ENCODE data around the gene MRPL38. TPM values are rescaled to one million over a fixed set of nuclear protein-coding genes. Genes with fewer than 3 reads are reported as not detected.

The MRPL38 gene
- polyA plus RNA-seq, 3 donors: 27.8 to 44.1 (median 36.0) TPM

DNA sequence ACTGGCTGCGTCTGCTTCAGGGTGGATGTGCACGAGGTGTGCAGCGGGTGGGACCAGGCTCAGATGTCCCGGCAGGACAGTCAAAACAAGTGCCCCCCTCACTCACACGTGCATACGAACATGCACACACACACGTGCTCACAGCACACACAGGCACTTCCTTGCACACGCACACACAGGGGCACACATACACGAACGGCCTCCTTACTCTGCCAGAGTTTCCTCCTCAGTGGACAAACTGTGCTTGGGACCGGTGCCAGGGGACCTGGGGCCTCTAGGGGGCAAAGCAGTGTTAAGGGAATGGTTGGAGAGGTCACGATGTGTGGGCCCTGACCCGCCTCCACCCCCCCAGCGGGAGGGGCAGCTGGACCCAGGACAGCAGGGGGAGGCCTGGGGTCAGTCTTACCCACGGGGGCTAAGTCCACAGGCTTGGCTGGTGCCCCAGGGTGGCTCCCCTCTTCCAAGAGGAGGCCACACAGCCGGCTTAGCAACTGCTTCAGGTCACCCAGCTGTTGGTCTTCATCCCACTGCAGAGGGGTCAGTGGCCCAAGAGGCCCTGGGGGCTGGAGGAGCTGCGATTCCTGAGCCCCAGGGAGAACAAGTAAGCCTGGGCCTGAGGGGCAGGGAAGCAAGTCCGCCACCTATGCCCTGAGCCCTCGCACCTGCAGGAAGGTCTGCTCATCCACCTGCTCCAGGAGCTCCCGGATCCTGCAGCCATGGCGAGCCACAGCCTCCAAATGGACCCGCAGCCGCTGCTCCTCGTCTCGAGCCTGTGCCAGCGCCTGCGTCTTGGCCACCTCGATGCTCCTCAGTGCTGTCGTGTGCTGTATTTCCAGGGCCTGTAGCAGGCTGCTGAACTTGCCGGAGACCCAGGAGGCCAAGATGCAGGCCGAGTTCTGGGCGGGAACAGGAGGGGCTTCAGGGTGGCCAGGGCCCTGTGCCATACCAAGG lies 12.8 kb downstream of the MRPL38 start:
- Histone ChIP-seq H3K4me1 (ENCODE audit: control insufficient read depth in 1 of 2, insufficient read depth in 2 of 2, low read length in 2 of 2) (peaks cover 13 to 16% of the 10 kb centered on the region in 2 donors), H3K4me3 (replicated peaks in 1 of 3; ENCODE audit: low read depth in 2 of 3, low read length in 3 of 3) (no peak overlapping the region), H3K79me2 (ENCODE audit: insufficient read depth, low read length) (peaks cover 17% of the 10 kb centered on the region), H3K9me3 (replicated peaks in 1 of 2; ENCODE audit: control insufficient read depth in 1 of 2, insufficient read depth in 1 of 2, low read length in 2 of 2) (no peaks in the 10 kb centered on the region), H3K9ac (ENCODE audit: insufficient read depth, low read length, poor library complexity, severe bottlenecking) (no peak overlapping the region), H3K36me3 (replicated peaks in 1 of 2; ENCODE audit: control insufficient read depth in 1 of 2, insufficient read depth in 2 of 2, low read length in 2 of 2) (peaks cover 15 to 34% of the 10 kb centered on the region in 2 donors), H3K4me2 (replicated peaks; ENCODE audit: extremely low read depth, low read length, poor library complexity, severe bottlenecking) (no peak overlapping the region), H3K27ac (ENCODE audit: low read depth in 1 of 2, low read length in 2 of 2) (no peak overlapping the region), H3K27me3 (ENCODE audit: control insufficient read depth in 2 of 2, insufficient read depth in 2 of 2, low read length in 2 of 2) (no peaks in the 10 kb centered on the region), H2AFZ (ENCODE audit: insufficient read depth, low read depth, low read length, poor library complexity, severe bottlenecking) (no peak overlapping the region), H4K20me1 (ENCODE audit: insufficient read depth, low read length) (peaks cover 23% of the 10 kb centered on the region)
- Mint-ChIP-seq H3K4me3 (no peak overlapping the region), H3K27ac (no peak overlapping the region), H3K4me1 (peaks cover 17% of the 10 kb centered on the region), H3K27me3 (ENCODE audit: low read depth in 3 of 3) (peaks cover 0 to 3% (median 3%) of the 10 kb centered on the region in 3 donors), H3K36me3 (peaks cover 16 to 31% of the 10 kb centered on the region in 2 donors), H3K9me3 (peaks cover 0 to 2% (median 0%) of the 10 kb centered on the region in 7 donors)
- WGBS (ENCODE audit: insufficient coverage): 95% methylated on average over 22 of the region's 32 CpGs
- DNase-seq: no peak
- intact Hi-C loops (cut with micrococcal nuclease): no loop called here
- TF ChIP-seq, protein P1, sequence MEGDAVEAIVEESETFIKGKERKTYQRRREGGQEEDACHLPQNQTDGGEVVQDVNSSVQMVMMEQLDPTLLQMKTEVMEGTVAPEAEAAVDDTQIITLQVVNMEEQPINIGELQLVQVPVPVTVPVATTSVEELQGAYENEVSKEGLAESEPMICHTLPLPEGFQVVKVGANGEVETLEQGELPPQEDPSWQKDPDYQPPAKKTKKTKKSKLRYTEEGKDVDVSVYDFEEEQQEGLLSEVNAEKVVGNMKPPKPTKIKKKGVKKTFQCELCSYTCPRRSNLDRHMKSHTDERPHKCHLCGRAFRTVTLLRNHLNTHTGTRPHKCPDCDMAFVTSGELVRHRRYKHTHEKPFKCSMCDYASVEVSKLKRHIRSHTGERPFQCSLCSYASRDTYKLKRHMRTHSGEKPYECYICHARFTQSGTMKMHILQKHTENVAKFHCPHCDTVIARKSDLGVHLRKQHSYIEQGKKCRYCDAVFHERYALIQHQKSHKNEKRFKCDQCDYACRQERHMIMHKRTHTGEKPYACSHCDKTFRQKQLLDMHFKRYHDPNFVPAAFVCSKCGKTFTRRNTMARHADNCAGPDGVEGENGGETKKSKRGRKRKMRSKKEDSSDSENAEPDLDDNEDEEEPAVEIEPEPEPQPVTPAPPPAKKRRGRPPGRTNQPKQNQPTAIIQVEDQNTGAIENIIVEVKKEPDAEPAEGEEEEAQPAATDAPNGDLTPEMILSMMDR (IDR thresholded peaks at IDR 0.05): no peak

DNA sequence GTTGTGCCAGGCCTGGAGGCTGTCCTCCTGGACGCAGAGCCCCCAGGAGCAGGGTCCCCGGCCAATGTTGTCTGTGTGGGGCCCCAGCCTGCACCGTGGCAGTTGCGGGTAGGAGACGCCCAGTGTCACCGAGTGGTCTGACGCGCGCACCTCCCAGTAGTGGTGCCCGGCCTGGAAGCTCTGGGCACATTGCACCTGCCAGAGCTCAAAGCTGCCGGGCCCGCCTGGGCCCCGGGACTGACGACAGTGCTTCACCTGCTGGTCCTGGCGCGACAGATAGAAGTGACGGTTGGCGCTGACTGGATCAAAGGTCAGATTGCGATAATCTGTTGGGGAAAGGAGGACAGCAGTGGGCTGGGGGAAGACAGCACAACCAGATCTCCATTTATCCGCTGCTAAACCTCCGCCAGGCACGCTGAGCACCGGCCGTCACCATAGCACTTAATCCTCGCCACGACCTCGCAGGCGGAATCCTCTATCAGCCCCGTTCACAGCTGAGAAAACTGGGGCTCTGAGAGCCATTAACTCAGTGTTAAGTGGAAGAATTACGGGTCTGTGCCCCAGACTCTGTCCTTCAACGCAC lies 13.6 kb downstream of the MRPL38 start:
- H3K9me3 Mint-ChIP-seq: peaks cover 0 to under 1% (median 0%) of the 10 kb centered on the region in 7 donors
- H3K4me3 ChIP-seq (replicated peaks in 1 of 3; ENCODE audit: low read depth in 2 of 3, low read length in 3 of 3): no peak overlapping the region
- no peak overlapping the region for H3K4me2 ChIP-seq (replicated peaks; ENCODE audit: extremely low read depth, low read length, poor library complexity, severe bottlenecking)
- no peak overlapping the region for H3K4me3 Mint-ChIP-seq
- TF ChIP-seq, protein P1 (IDR thresholded peaks at IDR 0.05): no peak
- H3K27me3 ChIP-seq (ENCODE audit: control insufficient read depth in 2 of 2, insufficient read depth in 2 of 2, low read length in 2 of 2): no peaks in the 10 kb centered on the region
- no peak overlapping the region for H2AFZ ChIP-seq (ENCODE audit: insufficient read depth, low read depth, low read length, poor library complexity, severe bottlenecking)
- H3K36me3 ChIP-seq (replicated peaks in 1 of 2; ENCODE audit: control insufficient read depth in 1 of 2, insufficient read depth in 2 of 2, low read length in 2 of 2): peaks cover 15 to 34% of the 10 kb centered on the region in 2 donors
- H3K4me1 ChIP-seq (ENCODE audit: control insufficient read depth in 1 of 2, insufficient read depth in 2 of 2, low read length in 2 of 2): peaks cover 13 to 14% of the 10 kb centered on the region in 2 donors
- intact Hi-C loops (cut with micrococcal nuclease): no loop called here
- H3K9ac ChIP-seq (ENCODE audit: insufficient read depth, low read length, poor library complexity, severe bottlenecking): no peak overlapping the region
- H4K20me1 ChIP-seq (ENCODE audit: insufficient read depth, low read length): peaks cover 23% of the 10 kb centered on the region
- peaks cover 16 to 31% of the 10 kb centered on the region in 2 donors for H3K36me3 Mint-ChIP-seq
- H3K27me3 Mint-ChIP-seq (ENCODE audit: low read depth in 3 of 3): peaks cover 0 to 3% (median 3%) of the 10 kb centered on the region in 3 donors
- WGBS (ENCODE audit: insufficient coverage): 96% methylated on average over 30 of the region's 31 CpGs
- H3K27ac ChIP-seq (ENCODE audit: low read depth in 1 of 2, low read length in 2 of 2): no peak overlapping the region
- peaks cover 17% of the 10 kb centered on the region for H3K4me1 Mint-ChIP-seq
- H3K9me3 ChIP-seq (replicated peaks in 1 of 2; ENCODE audit: control insufficient read depth in 1 of 2, insufficient read depth in 1 of 2, low read length in 2 of 2): no peaks in the 10 kb centered on the region
- DNase-seq: no peak
- H3K79me2 ChIP-seq (ENCODE audit: insufficient read depth, low read length): peaks cover 17% of the 10 kb centered on the region
- no peak overlapping the region for H3K27ac Mint-ChIP-seq
